ENCODE measurements around the gene TCF12.
"Not testable (repeated sequence)": the region's sequence is repeated elsewhere in the genome, so short reads cannot be mapped to it uniquely, and the experiment has no call there.

Gene TCF12

DNA sequence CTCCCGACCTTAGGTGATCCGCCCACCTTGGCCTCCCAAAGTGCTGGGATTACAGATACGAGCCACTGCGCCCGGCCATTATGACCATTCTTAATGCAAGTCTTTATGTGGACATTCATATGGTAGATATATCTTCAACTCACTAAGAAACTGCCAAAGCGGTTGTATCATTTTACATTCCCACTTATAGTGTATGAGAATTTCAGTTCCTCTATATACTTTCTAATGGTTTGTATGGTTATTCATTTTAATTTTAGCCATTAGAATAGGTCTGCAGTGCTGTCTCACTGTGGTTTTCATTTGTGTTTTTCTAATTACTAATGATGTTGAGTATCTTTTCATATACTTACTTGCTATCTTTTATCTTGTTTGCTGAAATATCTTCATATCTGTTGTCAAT, 32.5 kb downstream of the TCF12 start:
- H3K4me3 ChIP-seq (replicated peaks; ENCODE audit: low read depth, low read length), result no peak overlapping the region
- TF ChIP-seq CTCF (IDR thresholded peaks at IDR 0.05; ENCODE audit: low read depth, low read length, missing control alignments), result no peak
- DNase-seq (ENCODE audit: extremely low read depth, low read depth), result no peak

DNA sequence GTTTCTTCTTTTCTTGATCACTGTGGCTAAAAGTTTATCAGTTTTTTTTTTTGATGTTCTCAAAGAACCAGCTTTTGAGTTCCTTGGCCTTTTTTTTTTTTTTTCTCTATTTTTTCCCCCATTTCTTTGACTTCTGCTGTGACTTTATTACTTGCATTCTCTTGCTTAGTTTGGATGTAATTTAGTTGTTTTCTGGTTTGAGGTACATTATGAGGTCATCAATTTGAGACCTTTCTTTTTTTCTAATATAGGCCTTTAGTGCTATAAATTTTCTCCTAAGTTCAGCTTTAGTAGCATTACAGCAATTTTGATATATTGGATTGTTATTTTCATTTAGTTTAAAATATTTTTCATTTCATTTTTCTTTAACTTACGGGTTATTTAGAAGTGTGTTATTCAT, 35.3 kb downstream of the TCF12 start:
- no peak overlapping the region for H3K4me3 ChIP-seq (replicated peaks; ENCODE audit: low read depth, low read length)
- no peak for TF ChIP-seq CTCF (IDR thresholded peaks at IDR 0.05; ENCODE audit: low read depth, low read length, missing control alignments)
- DNase-seq (ENCODE audit: extremely low read depth, low read depth), result no peak

DNA sequence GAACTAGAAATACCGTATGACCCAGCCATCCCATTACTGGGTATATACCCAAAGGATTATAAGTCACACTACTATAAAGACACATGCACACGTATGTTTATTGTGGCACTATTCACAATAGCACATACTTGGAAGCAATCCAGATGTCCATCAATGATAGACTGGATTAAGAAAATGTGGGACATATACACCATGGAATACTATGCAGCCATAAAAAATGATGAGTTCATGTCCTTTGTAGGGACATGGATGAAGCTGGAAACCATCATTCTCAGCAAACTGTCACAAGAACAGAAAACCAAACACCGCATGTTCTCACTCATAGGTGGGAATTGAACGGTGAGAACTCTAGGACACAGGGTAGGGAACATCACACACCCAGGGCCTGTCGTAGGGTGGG, 36.6 kb downstream of the TCF12 start:
- not testable (repeated sequence) for DNase-seq (ENCODE audit: extremely low read depth, low read depth); H3K4me3 ChIP-seq (replicated peaks; ENCODE audit: low read depth, low read length)

DNA sequence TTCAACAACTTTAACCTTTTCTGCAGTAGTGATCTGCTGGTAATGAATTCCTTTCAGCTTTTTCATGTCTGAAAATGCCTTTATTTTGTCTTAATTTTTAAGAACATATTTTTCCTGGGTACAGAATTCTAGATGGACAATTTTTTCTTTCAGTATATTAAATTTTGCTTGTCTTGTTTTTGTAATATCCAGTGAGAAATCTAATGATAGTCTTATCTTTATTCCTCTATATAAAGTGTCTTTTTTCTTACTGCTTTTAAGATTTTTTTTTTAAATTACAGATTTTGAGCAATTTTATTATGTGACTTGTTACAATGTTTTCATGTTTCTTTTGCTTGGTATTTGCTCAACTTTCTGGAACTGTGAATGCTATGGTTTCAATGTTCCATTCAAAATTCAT, 38.1 kb downstream of the TCF12 start:
- no peak for DNase-seq (ENCODE audit: extremely low read depth, low read depth)
- no peak for TF ChIP-seq CTCF (IDR thresholded peaks at IDR 0.05; ENCODE audit: low read depth, low read length, missing control alignments)
- no peak overlapping the region for H3K4me3 ChIP-seq (replicated peaks; ENCODE audit: low read depth, low read length)

- DNase-seq (ENCODE audit: extremely low read depth, low read depth), result no peak
- no peak for TF ChIP-seq CTCF (IDR thresholded peaks at IDR 0.05; ENCODE audit: low read depth, low read length, missing control alignments)
These were observed 39.5 kb downstream of the TCF12 start for GRCh38 chr15:56957812-56958406.

DNA sequence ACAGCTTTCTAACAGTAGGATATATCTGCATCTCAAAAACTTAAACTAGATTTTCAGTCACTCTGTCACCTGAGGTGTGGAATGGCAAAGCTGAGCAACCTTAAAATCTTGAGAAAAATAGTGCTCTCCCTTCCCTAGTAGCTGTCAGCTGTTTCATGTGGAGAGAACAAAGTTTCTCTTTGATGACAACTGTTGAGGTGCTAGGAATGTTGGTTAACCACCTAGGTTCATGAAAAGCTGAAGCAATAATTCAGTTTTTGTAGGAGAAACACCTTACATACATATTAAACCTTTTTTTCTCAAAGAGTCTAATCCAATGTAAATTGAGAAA, 40.8 kb downstream of the TCF12 start:
- no peak for DNase-seq (ENCODE audit: extremely low read depth, low read depth)
- H3K4me3 ChIP-seq (replicated peaks; ENCODE audit: low read depth, low read length), result no peak overlapping the region
- no peak for TF ChIP-seq CTCF (IDR thresholded peaks at IDR 0.05; ENCODE audit: low read depth, low read length, missing control alignments)

More at GRCh38 chr15:56957812-56958406, 39.5 kb downstream of the TCF12 start:
- no peak overlapping the region for H3K4me3 ChIP-seq (replicated peaks; ENCODE audit: low read depth, low read length)

DNA sequence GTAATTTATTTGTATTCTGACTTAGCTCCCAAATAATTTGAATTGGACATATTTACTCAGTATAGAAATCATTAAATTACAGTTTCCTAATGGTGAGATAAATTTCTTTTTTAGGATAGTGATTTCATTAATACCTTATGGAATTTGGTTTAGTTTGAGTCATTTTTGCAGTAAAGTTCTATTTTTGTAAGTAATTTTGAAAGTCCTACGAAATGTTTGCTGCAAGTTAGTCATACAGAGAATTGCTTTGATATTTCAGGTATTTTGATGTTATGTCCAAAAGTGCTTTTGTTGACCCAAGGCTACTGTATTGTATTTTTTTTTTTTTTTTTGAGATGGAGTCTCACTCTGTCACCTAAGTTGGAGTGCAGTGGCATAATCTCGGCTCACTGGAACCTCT, 41.7 kb downstream of the TCF12 start:
- no peak overlapping the region for H3K4me3 ChIP-seq (replicated peaks; ENCODE audit: low read depth, low read length)
- no peak for TF ChIP-seq CTCF (IDR thresholded peaks at IDR 0.05; ENCODE audit: low read depth, low read length, missing control alignments)
- no peak for DNase-seq (ENCODE audit: extremely low read depth, low read depth)

Measured in HFF-Myc (cell line).